Sigmoid colon (tissue), 4 donors: ENCODE results near the gene WDR37.

Experiments used
- EP300 ChIP-seq, 4 donors: sonication (generic); formaldehyde crosslinking; IDR thresholded peaks; one replicate each; pipeline ENCODE4 v1.6.1; 2017; ENCODE audit warnings: antibody characterized with exemption in 4 of 4
- POLR2A ChIP-seq, 2 donors: fragments of 450-650 bp; IDR thresholded peaks; one replicate each; pipeline ENCODE4 v1.6.1; 2016; ENCODE audit warnings: antibody characterized with exemption in 2 of 2, mild to moderate bottlenecking in 2 of 2, moderate library complexity in 2 of 2
- POLR2AphosphoS5 ChIP-seq, 4 donors: sonication (generic); formaldehyde crosslinking; IDR thresholded peaks; one replicate each; pipeline ENCODE4 v1.6.1; 2017; ENCODE audit warnings: antibody characterized with exemption in 4 of 4
- TF ChIP-seq, protein P1 (sequence below), 4 experiments: fragments of 450-650 bp in 3 of 4; fragments of 200-600 bp in 1 of 4; IDR thresholded peaks; one replicate each; pipeline ENCODE4 v1.5.1; 2016 to 2019; ENCODE audit warnings: antibody characterized with exemption in 4 of 4, mild to moderate bottlenecking in 3 of 4, moderate library complexity in 2 of 4

DNA sequence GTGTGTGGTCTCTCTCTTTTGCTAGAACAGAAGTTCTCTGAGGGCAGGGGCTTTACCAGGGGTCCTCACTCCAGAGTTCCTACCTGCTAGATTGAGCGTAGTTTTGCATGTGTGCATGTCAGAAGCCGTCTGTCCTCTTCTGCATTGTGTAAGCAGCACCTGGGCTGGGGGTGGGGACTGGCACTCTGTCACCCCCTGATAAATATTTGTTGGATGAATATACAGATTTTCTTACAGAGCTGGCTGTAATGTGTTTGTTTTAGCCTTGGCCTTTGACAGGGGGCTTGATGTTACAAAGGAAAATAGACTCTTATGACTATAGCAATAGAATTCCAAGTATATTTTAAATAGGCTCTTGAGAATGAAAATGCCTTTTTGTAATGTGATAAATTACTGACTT, 46.6 kb downstream of the WDR37 start:
- TF ChIP-seq POLR2AphosphoS5 (IDR thresholded peaks at IDR 0.05) (no peak), POLR2A (IDR thresholded peaks at IDR 0.05) (no peak), EP300 (IDR thresholded peaks at IDR 0.05) (no peak)
- TF ChIP-seq, protein P1, sequence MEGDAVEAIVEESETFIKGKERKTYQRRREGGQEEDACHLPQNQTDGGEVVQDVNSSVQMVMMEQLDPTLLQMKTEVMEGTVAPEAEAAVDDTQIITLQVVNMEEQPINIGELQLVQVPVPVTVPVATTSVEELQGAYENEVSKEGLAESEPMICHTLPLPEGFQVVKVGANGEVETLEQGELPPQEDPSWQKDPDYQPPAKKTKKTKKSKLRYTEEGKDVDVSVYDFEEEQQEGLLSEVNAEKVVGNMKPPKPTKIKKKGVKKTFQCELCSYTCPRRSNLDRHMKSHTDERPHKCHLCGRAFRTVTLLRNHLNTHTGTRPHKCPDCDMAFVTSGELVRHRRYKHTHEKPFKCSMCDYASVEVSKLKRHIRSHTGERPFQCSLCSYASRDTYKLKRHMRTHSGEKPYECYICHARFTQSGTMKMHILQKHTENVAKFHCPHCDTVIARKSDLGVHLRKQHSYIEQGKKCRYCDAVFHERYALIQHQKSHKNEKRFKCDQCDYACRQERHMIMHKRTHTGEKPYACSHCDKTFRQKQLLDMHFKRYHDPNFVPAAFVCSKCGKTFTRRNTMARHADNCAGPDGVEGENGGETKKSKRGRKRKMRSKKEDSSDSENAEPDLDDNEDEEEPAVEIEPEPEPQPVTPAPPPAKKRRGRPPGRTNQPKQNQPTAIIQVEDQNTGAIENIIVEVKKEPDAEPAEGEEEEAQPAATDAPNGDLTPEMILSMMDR (IDR thresholded peaks at IDR 0.05), result no peak
